GM23248 (cell line): ENCODE measurements around the gene RAB40B. TPM values are rescaled to one million over a fixed set of nuclear protein-coding genes. Genes with fewer than 3 reads are reported as not detected.

Experiments
- DNase-seq: peaks from one replicate; pipeline ENCODE4 v3.0.0-alpha.2; 2015
- H2AFZ ChIP-seq: fragments of 200-600 bp; sonication (generic); 2 replicates; pipeline ENCODE4 v1.6.1; 2016; ENCODE audit warnings: antibody characterized with exemption
- H3F3A ChIP-seq: fragments of 200-600 bp; sonication (generic); 2 replicates; pipeline ENCODE4 v1.6.1; 2016; ENCODE audit warnings: mild to moderate bottlenecking, antibody characterized with exemption, mixed run types; ENCODE audit not compliant: insufficient read depth
- H3K27ac ChIP-seq: fragments of 200-600 bp; sonication (generic); 2 replicates; pipeline ENCODE4 v1.5.1; 2016; ENCODE audit warnings: mild to moderate bottlenecking
- H3K27me3 ChIP-seq: fragments of 200-600 bp; sonication (generic); replicated peaks from 2 replicates; pipeline ENCODE4 v1.6.1; 2016; ENCODE audit warnings: mild to moderate bottlenecking; ENCODE audit not compliant: insufficient read depth
- H3K36me3 ChIP-seq: fragments of 200-600 bp; sonication (generic); 2 replicates; pipeline ENCODE4 v1.6.1; 2016; ENCODE audit warnings: low read depth, mild to moderate bottlenecking
- H3K4me1 ChIP-seq: fragments of 200-600 bp; sonication (generic); 2 replicates; pipeline ENCODE4 v1.6.1; 2016; ENCODE audit warnings: mild to moderate bottlenecking; ENCODE audit not compliant: insufficient read depth
- H3K4me2 ChIP-seq: fragments of 200-600 bp; sonication (generic); one replicate; pipeline ENCODE4 v1.6.1; 2016; ENCODE audit warnings: mild to moderate bottlenecking; ENCODE audit not compliant: unreplicated experiment
- H3K4me3 ChIP-seq: fragments of 200-600 bp; sonication (generic); 2 replicates; pipeline ENCODE4 v1.5.1; 2016; ENCODE audit warnings: mild to moderate bottlenecking
- H3K79me2 ChIP-seq: fragments of 200-600 bp; sonication (generic); 2 replicates; pipeline ENCODE4 v1.6.1; 2016; ENCODE audit warnings: mild to moderate bottlenecking; ENCODE audit not compliant: insufficient read depth
- H3K9ac ChIP-seq: fragments of 200-600 bp; sonication (generic); 2 replicates; pipeline ENCODE4 v1.6.1; 2016; ENCODE audit warnings: mild to moderate bottlenecking
- H3K9me2 ChIP-seq: fragments of 200-600 bp; sonication (generic); 2 replicates; pipeline ENCODE4 v1.6.1; 2016; ENCODE audit warnings: mixed run types, mild to moderate bottlenecking, moderate library complexity; ENCODE audit not compliant: insufficient read depth
- H3K9me3 ChIP-seq: fragments of 200-600 bp; sonication (generic); one replicate; pipeline ENCODE4 v1.6.1; 2017; ENCODE audit warnings: low read depth
- H4K20me1 ChIP-seq: fragments of 200-600 bp; sonication (generic); 2 replicates; pipeline ENCODE4 v1.6.0; 2016; ENCODE audit not compliant: insufficient read depth
- EZH2 ChIP-seq: fragments of 200-600 bp; sonication (generic); IDR thresholded peaks from 2 replicates; pipeline ENCODE4 v1.6.1; 2018; ENCODE audit warnings: antibody characterized with exemption, mild to moderate bottlenecking; ENCODE audit not compliant: insufficient read depth, poor library complexity, severe bottlenecking
- EZH2phosphoT487 ChIP-seq: fragments of 200-600 bp; sonication (generic); IDR thresholded peaks from 2 replicates; pipeline ENCODE4 v1.6.1; 2018; ENCODE audit warnings: antibody characterized with exemption, moderate library complexity, mild to moderate bottlenecking, low read depth; ENCODE audit not compliant: insufficient read depth
- WGBS, 2 experiments: methylation state at CpG; one replicate each; pipeline ENCODE4 v1.1.6; 2015 to 2017; ENCODE audit warnings: low lambda C conversion rate in 2 of 2, low coverage in 1 of 2; ENCODE audit errors: missing lambda C conversion rate in 2 of 2; 5-methylcytosine and 5-hydroxymethylcytosine counted together
- in situ Hi-C: fragments of 300-500 bp; cut with MboI; formaldehyde crosslinking; loops from 2 replicates; pipeline ENCODE4 v1.15.0; 2020
- polyA plus RNA-seq: library from polyadenylated mRNA; unstranded; fragments of >200 nt; fragmentation: Nextera tagmentation; extraction: Ambion mirVana; gene quantifications from 2 replicates; pipeline ENCODE4 v1.2.1, GENCODE V29; 2016
- total RNA-seq: library from RNA; depleted of rRNA; stranded (reverse); fragments of >200 nt; shearing (Covaris generic); gene quantifications from 2 replicates; pipeline ENCODE4 v1.2.3, GENCODE V29; 2014

Gene RAB40B
- total and polyA plus RNA-seq, 2 experiments from 2014 or later: 23.7 to 23.8 TPM

- DNase-seq: no peak
- Histone ChIP-seq H3K9ac (no peak overlapping the region), H3K36me3 (no peaks in the 10 kb centered on the region), H3K4me2 (no peak overlapping the region), H3F3A (no peaks in the 10 kb centered on the region), H3K27me3 (no peaks in the 10 kb centered on the region), H4K20me1 (no peaks in the 10 kb centered on the region), H3K4me1 (peaks cover 8% of the 10 kb centered on the region; the same call in 1 of the 2 replicates), H3K9me2 (no peaks in the 10 kb centered on the region), H3K27ac (no peak overlapping the region), H3K79me2 (no peaks in the 10 kb centered on the region), H2AFZ (no peak overlapping the region), H3K4me3 (no peak overlapping the region), H3K9me3 (no peaks in the 10 kb centered on the region)
- TF ChIP-seq EZH2phosphoT487 (no peak), EZH2 (no peak)
- in situ Hi-C loops: no loop called here
- 70 to 71% methylated on average over 16 of the region's 16 CpGs for WGBS, 2 experiments
Measured at GRCh38 chr17:82668024-82668630, 30.4 kb downstream of the RAB40B start.

- TF ChIP-seq EZH2 (no peak), EZH2phosphoT487 (no peak)
- Histone ChIP-seq H3K79me2 (no peaks in the 10 kb centered on the region), H3K9me3 (no peaks in the 10 kb centered on the region), H3K9ac (no peak overlapping the region), H4K20me1 (no peaks in the 10 kb centered on the region), H2AFZ (no peak overlapping the region), H3K4me3 (no peak overlapping the region), H3K36me3 (no peaks in the 10 kb centered on the region), H3K4me1 (peaks cover 8% of the 10 kb centered on the region; the same call in 1 of the 2 replicates), H3K4me2 (no peak overlapping the region), H3K27me3 (no peaks in the 10 kb centered on the region), H3F3A (no peaks in the 10 kb centered on the region), H3K27ac (no peak overlapping the region), H3K9me2 (no peaks in the 10 kb centered on the region)
- DNase-seq: no peak
- in situ Hi-C loops: no loop called here
- 86% methylated on average over 15 of the region's 15 CpGs for WGBS, 2 experiments
Measured at GRCh38 chr17:82667668-82668000, 30.9 kb downstream of the RAB40B start.

- no peaks in the 10 kb centered on the region for H3K27me3 ChIP-seq
- H3K79me2 ChIP-seq: no peaks in the 10 kb centered on the region
- in situ Hi-C loops: no loop called here
- no peak overlapping the region for H3K4me3 ChIP-seq
- TF ChIP-seq EZH2phosphoT487: no peak
- no peak for TF ChIP-seq EZH2
- H2AFZ ChIP-seq: no peak overlapping the region
- H3K9ac ChIP-seq: no peak overlapping the region
- H3K36me3 ChIP-seq: no peaks in the 10 kb centered on the region
- 90 to 94% methylated on average over 27 to 28 of the region's 28 CpGs for WGBS, 2 experiments
- H3K27ac ChIP-seq: no peak overlapping the region
- no peaks in the 10 kb centered on the region for H3K9me2 ChIP-seq
- no peaks in the 10 kb centered on the region for H3F3A ChIP-seq
- H4K20me1 ChIP-seq: no peaks in the 10 kb centered on the region
- no peaks in the 10 kb centered on the region for H3K9me3 ChIP-seq
- peaks cover 8% of the 10 kb centered on the region; the same call in 1 of the 2 replicates for H3K4me1 ChIP-seq
- no peak overlapping the region for H3K4me2 ChIP-seq
- DNase-seq: no peak
Measured at GRCh38 chr17:82666931-82667667, 31.4 kb downstream of the RAB40B start.

- no peak for DNase-seq
- Histone ChIP-seq H3K27me3 (no peaks in the 10 kb centered on the region), H3K9ac (no peak overlapping the region), H4K20me1 (no peaks in the 10 kb centered on the region), H3K9me3 (no peaks in the 10 kb centered on the region), H3K4me1 (peaks cover 8% of the 10 kb centered on the region; the same call in 1 of the 2 replicates), H3K4me2 (no peak overlapping the region), H3K9me2 (no peaks in the 10 kb centered on the region), H3K36me3 (no peaks in the 10 kb centered on the region), H2AFZ (no peak overlapping the region), H3F3A (no peaks in the 10 kb centered on the region), H3K4me3 (no peak overlapping the region), H3K27ac (no peak overlapping the region), H3K79me2 (no peaks in the 10 kb centered on the region)
- WGBS, 2 experiments: 83 to 95% methylated on average over 6 of the region's 6 CpGs
- TF ChIP-seq EZH2phosphoT487: no peak
- no peak for TF ChIP-seq EZH2
- in situ Hi-C loops: no loop called here
Measured at GRCh38 chr17:82665891-82666290, 32.6 kb downstream of the RAB40B start.
